GM18907 (cell line): ENCODE results near the gene GPR143.

ENCODE experiments used
- ATAC-seq: cut with Tn5 transposase; IDR thresholded peaks from one replicate; pipeline ENCODE4 v1.9.1; 2021; ENCODE audit warnings: mild to moderate bottlenecking, moderate library complexity; ENCODE audit not compliant: unreplicated experiment

GPR143 gene

GRCh38 chrX:9708923-9709553, 56.6 kb downstream of the GPR143 start:
- peak; percentile 89 for ATAC-seq

DNA sequence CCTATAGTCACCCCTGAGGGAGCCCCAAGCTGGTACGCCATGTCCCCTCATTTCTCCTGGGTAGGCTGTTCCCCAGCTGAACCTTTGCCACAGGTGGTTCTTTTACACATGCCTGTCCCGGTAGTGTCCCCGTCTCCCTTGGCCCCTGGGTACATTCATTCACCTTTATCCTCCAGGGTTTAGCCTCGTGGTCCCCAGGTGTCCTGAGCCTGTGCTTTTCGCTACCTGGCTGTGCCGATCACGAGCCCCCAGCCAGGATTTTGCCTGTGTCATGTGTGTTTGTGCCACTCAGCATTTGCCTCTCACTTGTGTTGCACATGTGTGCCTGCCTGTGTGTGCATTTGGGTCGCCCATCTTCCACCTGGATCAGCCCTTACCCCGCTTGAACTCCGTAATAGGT, 57.6 kb downstream of the GPR143 start:
- ATAC-seq, result no peak

DNA sequence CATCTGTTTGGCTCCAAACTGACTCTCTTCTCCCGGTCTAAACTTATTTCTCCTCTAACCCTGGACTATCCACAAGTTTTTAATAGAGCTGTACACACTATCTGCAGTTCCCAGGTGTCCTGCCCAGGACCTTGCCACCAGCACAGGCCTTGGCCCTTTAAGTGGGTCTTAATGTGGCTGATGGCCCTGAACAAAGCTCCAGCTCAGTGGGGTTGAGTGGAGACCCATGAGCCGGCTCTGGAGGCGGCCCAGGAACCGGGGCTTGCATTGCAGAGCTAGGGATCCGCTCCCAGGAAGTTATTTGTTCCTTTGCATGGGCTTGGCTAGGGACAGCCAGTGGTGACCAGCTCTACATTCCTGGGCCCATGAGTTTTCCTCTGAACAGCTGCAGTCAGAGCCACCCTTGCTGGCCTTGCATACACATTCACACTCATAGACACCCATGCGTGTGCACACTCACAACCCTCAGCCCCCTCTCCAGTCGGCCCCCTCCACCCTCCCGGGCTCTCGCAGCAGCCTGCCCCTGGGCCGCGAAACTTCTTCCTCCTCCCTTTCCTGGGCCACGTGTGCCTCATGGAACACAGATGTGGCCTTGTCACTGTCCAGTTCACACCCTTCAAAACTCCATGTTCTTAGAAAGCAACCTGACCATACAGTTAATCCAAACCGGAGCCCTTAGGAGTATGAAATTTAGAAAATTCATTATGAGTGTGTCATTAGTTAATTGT, 58.2 kb downstream of the GPR143 start:
- no peak for ATAC-seq

DNA sequence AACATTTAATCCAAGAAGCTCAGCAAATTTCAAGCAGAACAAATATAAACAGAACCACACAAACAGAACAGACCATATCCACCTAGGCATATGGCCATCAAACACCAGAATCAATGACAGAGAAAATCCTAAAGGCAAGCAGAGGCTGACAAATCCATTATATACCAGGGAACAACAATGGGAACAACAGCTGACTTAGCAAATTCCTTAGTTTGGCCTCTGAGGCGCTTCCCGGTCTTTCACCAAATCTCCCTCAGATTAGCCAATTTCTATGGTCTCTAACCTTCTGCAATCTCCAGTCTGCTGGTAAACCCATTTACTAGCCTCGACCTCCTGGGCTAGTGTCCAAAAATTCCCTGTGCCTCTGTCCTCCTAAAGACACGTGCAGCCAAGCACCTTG, 59.2 kb downstream of the GPR143 start:
- no peak for ATAC-seq

GRCh38 chrX:9704876-9705465, 60.7 kb downstream of the GPR143 start:
- no peak for ATAC-seq

GRCh38 chrX:9703406-9703805, 62.2 kb downstream of the GPR143 start:
- ATAC-seq, result no peak

- ATAC-seq, result no peak
Measured at GRCh38 chrX:9701790-9702189, 63.9 kb downstream of the GPR143 start.

- no peak for ATAC-seq
Measured at GRCh38 chrX:9700555-9700954, 65.1 kb downstream of the GPR143 start.

DNA sequence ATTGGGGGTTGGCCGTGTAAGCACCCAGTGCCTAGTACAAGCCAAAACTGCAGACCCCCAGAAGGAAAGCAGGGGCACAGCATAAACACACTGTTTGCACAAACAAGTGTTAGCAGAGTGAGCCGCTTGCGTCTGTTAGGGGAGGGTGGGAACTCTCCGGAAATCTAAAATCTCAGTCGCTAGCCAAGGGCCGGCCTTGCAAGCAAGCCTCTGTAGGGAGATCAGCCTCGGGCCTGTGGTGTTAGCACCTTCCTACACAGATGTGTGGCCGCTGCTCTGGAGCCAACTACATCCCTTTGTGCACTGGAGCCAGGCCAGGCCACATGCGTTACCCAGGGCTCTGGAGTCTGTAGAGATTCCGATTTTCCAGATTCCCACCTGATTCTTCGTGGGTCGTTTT, 67.1 kb downstream of the GPR143 start:
- no peak for ATAC-seq

DNA sequence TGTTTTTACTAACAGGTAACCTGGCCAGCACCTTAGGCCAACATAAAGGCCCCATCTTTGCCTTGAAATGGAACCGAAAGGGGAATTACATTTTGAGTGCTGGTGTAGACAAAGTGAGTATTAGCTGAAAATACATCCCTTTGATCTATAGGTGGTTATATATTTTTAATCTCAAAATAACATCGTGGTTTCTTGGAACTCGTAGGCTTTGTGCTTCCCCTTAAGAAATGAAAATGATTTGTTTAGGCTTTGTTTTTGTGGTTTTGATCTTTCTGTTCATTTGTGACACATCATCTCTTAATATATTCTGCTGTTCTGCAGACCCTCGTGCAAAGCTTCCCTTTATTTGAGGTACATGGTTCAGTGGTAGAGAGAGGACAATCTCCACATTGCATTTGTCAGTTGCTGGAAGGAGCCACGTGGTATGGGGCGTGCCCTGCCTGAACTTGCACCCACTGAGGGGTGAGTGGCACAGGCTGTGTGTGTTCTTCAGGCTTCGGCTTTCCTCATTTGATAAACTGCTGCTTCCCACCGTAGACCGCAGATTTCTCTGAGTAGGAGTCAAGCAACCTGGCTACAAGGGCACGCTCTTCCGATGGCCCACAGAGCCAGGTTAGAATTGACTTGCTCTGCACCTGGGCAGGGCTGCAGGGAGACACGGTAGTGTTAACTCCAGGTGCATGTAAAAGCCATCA, 72.2 kb downstream of the GPR143 start:
- no peak for ATAC-seq

DNA sequence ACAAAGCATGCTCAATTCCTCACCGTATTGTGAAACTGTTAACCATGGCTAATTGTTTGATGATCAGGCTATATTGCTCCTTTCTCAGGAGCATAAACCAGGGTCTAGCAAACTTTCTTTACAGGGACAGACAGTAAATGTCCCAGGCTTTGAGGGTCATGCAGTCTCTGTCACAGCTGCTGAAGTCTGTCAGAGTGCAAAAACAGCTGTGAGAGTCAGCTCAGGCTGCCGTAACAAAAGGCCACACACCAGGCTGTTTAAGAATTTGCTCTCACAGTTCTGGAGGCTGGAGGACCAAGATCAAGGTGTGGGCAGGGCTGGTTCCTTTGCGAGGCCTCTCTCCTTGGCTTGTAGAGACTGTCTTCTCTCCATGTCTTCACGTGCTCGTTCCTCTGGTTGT, 75.6 kb downstream of the GPR143 start:
- ATAC-seq, result no peak

GRCh38 chrX:9688833-9689232, 76.8 kb downstream of the GPR143 start:
- no peak for ATAC-seq

DNA sequence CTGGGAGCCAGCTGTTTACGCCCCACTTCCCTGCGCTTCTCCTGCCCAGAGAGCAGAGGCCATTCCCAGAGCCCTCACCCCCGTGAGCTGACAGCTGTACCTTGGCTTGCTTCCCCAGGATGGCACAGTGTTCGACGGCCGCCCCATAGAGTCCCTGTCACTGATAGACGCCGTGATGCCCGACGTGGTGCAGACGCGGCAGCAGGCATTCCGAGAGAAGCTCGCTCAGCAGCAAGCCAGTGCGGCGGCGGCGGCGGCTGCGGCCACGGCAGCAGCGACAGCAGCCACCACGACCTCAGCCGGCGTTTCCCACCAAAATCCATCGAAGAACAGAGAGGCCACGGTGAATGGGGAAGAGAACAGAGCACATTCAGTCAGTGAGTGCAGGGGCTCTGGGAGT, 77.7 kb downstream of the GPR143 start:
- ATAC-seq, result no peak

GRCh38 chrX:9683350-9683749, 82.3 kb downstream of the GPR143 start:
- ATAC-seq, result no peak

- no peak for ATAC-seq
Measured at GRCh38 chrX:9682861-9683260, 82.8 kb downstream of the GPR143 start.

DNA sequence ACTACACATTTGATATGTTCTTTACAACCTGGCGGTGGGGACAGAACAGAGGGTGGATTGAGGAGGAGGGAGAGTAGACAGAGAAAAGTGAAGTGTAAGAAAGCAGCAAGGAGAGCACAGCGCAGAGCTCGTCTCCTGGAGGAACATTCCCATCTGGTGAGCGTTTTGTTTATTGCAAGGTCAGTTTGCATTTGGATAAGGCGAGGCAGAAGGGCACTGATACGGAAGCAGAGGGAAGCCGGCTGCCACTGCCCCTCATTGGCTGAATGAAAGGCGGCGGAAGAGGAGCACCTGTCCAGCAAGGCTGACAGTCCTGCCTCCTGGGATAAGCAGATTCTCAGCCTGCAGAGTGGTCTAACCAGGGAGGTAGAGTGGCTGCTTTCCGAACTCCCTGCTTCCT, 83.2 kb downstream of the GPR143 start:
- ATAC-seq, result no peak

- no peak for ATAC-seq
Measured at GRCh38 chrX:9681422-9681821, 84.2 kb downstream of the GPR143 start.

DNA sequence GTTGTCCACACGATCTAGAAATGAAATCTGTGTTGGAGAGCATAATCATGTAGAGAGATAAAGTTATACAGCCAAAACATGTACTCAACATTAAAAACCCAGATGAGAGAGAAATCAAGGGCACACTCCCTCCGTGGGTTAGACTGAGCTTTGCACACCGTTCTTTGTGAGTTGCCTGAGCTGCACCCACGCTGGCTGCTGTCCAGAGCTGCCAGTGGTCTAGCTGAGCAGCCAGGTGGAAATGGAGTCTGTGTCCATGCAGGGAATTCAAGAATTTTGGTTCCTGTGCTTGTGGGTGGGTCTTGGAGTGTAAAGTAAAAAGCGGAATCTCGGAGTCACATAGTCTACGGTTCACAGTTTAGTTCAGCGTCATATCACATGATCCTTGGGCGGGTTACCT, 84.6 kb downstream of the GPR143 start:
- no peak for ATAC-seq

GRCh38 chrX:9678215-9678965, 87.3 kb downstream of the GPR143 start:
- ATAC-seq, result no peak

- ATAC-seq, result peak; percentile 98
Measured at GRCh38 chrX:9677098-9677739, 88.4 kb downstream of the GPR143 start.

GRCh38 chrX:9676738-9677097, 88.9 kb downstream of the GPR143 start:
- ATAC-seq, result peak; percentile 1
